ENCODE measurements around the gene CIAPIN1.
A peak's percentile ranks its signal among the peaks of the same experiment; 100 is the strongest.
"Not testable (repeated sequence)": the region's sequence is repeated elsewhere in the genome, so short reads cannot be mapped to it uniquely, and the experiment has no call there.

Gene CIAPIN1

DNA sequence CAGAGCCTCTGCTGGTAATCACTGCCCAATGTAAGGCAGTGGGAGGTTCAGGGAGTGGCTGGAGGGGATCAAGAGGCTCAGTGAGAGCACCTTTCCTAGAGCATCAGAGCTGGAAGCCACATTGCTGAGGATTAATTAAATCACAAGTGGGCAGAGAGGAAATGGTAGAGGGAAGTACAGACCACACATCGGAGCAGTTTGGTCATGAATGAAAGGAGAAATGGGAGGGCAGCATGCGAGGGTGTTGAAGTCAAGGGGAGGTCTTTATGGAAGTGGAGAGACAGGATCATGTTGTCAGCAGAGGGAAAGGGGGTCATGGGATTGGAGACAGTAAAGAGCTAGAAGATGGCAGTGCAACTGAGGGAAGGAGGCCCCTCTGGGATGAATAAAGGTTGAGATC lies 40.3 kb downstream of the CIAPIN1 start:
- no peak for DNase-seq (ENCODE audit: low spot score)

DNA sequence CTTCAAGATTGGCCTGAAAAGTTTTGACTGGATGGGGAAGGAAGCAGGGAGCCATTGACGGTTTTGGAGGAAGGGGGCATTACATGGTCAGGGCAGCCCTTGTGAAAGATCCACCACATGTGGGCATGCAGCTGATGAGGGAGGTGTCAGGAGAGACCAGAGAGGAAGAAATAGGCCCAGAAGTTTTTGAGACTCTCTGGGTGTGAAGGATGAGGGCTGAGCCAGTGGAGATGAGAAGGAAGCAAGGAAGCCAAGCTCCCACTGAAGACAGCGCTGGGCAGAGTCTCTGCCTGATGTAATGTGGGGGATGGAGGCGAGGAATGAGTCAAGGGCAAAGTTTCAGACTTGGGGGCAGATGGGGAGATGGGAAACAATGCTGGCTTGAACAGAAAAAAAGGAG lies 42.1 kb downstream of the CIAPIN1 start:
- DNase-seq (ENCODE audit: low spot score) = no peak

DNA sequence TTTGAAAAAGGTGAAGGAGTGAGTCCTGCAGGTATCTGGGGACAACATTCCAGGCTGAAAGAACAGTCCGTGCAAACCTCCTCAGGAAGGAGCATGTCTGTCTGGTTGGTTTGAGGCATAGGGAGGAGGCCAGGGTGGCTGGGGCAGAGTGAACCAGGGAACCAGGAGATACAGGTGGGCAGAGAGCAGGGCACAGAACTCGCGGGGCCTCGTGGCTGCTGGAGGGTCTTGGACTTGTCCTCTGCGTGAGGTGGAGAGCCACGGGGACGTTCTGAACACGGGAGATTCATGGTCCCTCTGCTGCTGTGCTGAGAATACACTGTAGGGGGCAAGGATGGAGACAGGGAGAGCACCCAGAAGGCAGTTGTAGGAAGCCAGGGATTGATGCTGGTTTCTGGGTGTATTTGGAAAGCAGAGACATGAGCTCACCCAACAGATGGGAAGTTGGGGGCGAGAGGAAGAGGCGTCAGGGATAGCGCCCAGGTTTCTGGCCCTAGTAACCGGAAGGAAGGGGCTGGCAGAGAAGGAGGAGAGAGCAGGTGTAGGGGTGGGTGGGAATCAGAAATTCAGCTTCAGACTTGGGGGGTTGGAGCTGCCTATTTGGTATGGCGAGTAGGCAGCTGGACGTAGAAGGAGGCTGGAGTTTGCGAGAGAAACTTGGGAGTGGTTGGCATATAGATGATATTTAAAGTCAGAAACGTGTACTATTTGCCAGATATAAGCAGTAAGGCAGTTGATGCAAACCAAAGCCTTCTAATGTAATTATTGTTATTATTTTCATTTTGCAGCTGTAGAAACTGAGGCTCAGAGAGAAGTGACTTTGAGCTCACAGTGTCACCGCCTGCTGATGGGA lies 43.0 kb downstream of the CIAPIN1 start, which contains the start of gene CCL17:
TSS of gene CCL17 (plus strand) at position 803 of the 853 bp plus-strand sequence. CDS start 9,166 bp downstream, outside the sequence.
- no peak for DNase-seq (ENCODE audit: low spot score)

DNA sequence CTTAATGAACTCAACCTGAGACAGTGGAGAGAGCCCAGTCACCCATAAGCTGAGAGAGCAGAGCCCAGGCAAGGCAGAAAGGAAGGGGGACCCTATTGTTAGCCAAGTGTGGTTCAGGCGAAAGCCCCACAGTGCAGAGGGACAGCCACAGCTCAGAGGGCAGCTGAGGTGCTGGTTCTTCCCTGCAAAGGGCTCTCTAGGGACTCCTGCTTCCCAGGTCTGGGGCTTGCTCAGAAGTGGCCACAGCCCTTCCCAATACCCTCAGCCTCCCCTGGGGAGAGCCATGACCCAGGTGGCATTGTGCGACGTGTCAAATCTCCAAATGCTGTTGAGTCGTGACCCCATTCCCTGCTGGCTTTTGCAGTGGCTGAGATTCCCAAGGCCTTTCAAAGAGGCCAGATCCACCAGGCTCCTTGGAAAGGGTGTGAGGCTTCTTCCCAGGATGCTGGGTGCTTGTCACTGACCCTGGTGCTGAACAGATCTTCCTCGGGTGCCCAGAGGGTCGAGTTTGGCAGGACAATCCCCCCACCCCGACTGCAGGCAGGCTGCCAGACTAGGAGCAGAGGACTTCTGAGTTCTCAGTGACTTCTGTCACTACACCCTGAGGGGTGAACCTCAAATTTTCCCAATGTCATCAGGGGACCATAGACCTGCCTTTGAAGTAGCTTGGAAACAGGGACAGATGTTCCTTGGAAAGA lies 45.1 kb downstream of the CIAPIN1 start:
- DNase-seq (ENCODE audit: low spot score) = no peak

DNA sequence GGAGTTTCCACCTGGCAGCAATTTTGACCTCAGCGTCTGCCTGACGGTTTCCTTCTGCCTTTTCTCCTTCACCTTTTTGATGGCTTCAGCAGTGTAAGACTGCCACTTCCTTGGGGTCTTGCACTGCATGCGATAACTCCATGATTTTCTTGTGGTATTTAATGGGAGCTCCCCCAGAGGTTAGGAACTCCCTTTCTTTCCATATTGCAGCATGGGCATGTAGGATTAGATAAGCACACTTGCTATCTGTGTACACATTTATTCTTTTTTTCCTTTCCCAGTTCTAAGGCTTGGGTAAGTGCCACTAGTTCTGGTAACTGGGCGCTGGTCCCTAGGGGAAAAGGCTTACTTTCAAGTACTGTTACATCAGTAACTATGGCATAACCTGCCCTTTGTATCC lies 49.7 kb downstream of the CIAPIN1 start:
- DNase-seq (ENCODE audit: low spot score) = not testable (repeated sequence)

DNA sequence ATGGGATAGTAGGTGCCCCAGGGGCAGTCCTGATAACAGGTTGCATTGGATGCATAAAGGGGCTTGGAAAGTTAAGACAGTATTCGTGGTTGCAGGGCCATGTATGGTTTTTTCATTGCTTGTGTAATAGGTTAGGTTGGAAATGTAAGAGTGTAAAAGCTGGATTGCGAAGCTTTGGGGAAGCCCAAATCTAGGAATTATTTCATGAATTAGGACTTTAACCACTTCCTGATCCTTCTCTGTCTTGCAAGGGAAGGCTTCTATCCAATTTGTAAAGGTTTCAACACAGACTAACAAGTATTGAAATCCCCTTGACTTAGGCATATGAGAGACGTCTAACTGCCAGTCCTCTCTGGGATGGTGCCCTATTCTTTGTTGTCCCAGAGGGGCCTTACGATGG lies 50.4 kb downstream of the CIAPIN1 start:
- no peak for DNase-seq (ENCODE audit: low spot score)

DNA sequence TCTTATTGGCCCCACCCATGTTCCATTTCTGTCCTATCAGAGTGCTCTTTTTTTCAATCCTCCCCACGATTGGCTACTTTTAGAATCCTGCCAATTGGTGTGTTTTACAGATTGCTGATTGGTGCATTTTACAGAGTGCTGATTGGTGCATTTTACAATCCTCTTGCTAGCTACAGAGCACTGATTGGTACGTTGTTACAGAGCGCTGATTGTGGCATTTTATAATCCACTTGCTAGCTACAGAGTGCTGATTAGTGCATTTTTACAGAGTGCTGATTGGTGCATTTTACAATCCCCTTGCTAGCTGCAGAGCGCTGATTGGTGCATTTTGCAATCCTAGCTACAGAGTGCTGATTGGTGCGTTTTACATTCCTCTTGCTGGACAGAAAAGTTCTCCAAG lies 52.2 kb downstream of the CIAPIN1 start:
- no peak for DNase-seq (ENCODE audit: low spot score)

DNA sequence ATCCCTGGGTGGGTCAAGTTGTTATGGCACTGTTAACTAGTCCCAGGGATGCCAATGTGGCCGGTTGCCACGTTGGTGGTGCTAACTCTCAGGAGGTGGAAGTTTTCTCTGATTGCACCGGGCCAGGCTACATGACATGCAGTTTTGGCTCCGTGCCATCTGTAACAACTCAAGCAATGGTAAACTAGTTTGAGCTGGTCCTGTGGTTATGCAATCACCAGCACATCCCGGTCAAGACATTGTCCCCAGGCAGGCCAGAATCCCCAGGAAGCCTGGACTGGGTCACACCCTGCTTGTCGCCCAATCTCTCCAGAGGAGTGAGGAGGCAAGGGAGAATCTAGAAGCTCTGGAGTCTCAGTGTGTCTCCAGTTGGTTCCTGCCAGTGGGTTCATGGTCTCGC lies 52.7 kb downstream of the CIAPIN1 start:
- DNase-seq (ENCODE audit: low spot score) = no peak

DNA sequence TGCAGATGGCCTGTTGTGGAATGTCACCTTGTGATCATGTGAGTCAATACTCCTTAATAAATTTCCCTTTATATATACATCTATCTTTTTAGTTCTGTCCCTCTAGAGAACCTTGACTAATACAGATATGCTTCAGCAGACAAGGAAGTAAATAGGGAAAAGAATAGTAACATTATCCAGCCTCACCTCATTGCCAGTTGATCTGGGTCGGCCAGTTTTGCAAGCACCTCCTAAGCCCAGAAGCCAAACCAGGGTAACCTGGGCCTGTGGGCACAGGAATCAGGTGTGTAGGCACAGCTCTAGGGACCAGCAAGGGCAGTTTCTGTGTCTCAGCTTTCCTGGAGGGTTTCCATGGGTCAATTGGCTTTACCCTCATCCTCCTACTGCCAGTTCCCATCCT lies 54.5 kb downstream of the CIAPIN1 start:
- DNase-seq (ENCODE audit: low spot score) = no peak

DNA sequence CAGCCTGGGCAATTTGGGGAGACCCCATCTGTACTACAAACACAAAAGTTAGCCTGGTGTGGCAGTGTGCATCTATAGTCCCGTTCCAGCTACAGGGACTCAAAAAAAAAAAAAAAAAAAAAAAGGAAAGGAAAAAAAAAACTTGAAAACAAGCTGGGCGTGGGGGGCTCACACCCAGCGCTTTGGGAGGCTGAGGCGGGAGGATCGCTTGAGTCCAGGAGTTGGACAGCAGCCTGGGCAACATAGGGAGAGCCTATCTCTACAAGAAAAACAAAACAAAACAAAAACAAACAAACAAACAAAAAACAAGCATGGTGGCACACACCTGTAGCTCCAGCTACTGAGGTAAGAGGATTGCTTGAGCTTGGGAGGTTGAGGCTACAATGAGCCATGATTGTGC lies 55.5 kb downstream of the CIAPIN1 start:
- no peak for DNase-seq (ENCODE audit: low spot score)

DNA sequence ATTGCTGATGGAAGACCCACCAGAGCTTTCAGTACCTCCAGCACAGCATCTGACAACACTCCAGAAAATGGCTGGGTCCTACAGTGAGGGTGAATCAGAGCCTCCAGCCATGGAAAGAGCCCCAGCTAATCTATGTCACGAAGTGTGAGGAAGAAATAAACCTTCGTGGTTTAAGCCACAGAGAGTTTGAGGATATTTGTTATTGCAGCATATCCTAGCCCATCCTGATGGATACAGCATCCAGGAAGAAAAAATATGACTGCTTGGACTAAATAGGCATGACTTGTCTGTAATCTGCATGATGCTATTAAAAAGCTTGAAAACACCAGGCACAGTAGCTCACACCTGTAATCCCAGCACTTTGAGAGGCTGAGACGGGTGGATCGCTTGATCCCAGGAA lies 55.9 kb downstream of the CIAPIN1 start:
- DNase-seq (ENCODE audit: low spot score) = no peak

DNA sequence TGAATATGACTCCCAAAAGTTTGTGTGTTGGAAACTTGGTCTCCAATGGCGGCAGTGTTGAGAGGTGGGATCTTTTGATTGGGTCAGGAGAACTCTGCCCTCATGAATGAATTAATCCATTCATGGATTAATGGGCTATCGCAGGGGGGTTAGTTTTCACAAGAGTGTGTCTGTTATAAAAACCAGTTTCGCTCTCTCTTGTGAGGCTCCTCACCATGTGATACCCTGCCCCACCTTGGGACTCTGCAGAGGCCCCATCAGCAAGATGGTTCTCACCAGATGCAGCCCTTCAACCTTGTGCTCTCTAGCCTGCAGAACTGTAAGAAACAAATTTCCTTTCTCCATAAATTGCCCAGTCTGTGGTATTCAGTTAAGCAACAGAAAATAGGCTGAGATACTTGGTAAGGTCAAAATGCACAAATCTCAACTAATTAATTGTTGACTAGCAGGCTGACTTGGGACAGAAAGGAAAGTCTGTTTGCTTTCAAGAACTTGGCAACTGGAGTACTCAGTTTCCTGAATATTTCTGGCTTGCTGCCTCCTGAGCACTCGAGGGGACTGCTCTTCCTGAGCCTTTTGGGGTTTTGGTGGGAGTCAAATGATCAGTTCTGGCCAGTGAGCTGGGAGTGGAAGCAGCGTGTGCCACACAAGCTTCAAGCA lies 56.4 kb downstream of the CIAPIN1 start:
- DNase-seq (ENCODE audit: low spot score) = no peak

DNA sequence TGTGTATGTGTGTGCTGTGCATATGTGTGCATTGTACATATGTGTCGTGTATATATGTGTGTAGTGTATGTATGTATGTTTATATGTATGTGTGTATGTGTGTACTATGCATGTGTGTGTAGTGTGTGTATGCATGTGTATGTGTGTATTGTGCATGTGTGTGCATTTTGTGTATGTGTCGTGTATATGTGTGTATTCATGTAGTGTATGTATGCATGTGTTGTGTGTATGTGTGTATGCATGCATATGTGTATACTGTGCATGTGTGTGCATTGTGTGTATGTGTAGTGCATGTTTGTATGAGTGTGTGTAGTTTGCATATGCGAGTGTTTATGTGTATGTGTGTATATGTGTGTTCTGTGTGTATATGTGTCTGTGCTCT lies 58.1 kb downstream of the CIAPIN1 start:
- DNase-seq (ENCODE audit: low spot score) = no peak

DNA sequence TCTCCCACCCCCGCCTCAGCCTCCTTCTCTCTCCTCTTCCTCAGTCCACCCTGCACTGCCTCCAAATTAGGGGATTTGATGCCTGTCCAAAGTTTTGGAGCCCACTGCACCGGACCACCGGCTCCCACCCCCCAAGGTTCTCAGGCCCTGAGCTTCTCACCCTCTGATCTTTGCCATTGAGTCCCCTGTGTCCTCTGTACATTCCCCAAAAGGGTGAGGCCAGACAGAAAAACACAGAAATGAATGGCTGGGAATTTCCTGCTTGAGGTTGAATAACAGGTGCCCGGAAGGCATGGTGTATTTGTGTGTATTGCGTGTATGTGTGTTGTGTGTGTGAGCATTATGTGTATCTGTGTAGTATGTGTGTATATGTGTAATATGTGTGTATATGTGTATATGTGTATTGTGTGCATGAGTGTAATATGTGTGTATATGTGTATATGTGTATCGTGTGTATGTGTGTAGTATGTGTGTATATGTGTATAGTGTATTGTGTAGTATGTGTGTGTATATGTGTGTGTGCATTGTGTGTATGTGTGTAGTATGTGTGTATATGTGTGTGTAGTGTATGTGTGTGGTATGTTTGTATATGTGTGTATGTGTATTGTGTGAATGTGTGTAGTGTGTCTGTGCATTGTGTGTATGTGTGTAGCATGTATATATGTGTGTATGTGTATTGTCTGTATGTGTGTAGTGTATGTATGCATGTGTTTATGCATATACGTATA lies 58.7 kb downstream of the CIAPIN1 start:
- no peak for DNase-seq (ENCODE audit: low spot score)

DNA sequence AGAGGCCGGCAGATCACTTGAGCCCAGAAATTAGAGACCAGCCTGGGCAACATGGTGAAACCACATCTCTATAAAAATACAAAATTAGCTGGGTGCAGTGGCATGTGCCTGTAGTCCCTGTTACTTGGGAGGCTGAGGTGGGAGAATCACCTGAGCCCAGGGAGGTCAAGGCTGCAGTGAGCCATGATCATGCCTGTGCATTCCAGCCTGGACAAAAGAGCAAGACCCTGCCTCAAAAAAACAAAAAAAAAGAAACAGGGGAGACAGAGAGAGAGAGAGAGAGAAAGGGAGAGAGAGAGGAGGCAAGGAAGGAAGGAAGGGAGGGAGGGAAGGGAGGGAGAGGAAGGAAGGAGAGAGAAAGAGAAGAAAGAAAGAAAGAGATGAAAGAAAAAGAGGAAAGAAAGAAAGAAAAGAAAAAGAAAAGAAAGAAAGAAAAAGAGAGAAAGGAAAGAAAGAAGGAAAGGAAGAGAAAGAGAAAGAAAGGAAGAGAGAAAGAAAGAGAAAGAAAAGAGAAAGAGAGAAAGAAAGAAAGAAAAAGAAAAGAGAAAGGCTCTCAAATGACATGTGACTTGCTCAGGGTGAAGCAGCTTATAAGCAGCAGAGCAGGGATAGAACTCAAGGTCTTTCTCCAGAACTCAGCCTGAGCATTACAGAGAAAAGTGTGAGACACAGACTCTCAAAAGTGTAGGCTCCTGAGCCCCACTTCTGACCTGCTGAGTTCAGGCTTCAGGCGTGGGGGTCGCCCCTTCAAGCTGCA lies 59.4 kb downstream of the CIAPIN1 start:
- DNase-seq (ENCODE audit: low spot score) = no peak

DNA sequence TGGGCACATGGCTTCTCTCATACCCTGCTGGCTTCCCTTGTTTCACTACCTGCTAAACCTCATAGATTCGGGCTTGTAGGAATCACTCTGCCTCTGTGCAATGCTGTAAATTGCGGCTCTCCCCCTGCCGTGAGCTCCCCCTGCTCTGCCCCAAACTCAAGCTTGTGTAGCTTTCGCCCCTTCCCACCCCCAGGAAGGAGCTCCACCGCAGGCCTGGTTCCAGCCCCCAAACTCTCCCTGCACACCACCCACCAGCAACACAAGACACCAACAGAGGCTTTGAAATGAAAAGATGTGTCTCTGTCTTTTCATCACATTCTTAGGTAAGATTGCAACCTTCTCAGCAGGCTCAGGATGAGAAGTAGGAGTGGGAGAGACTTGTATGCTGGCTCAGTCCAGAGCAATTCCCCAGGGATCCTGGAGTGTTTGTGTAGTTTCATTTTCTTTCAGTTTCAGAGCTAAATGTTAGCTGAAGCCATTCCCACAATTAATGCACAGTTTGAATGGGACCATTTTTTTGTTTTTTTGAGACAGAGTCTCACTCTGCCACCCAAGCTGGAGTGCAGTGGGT lies 60.7 kb downstream of the CIAPIN1 start:
- DNase-seq (ENCODE audit: low spot score) = no peak

DNA sequence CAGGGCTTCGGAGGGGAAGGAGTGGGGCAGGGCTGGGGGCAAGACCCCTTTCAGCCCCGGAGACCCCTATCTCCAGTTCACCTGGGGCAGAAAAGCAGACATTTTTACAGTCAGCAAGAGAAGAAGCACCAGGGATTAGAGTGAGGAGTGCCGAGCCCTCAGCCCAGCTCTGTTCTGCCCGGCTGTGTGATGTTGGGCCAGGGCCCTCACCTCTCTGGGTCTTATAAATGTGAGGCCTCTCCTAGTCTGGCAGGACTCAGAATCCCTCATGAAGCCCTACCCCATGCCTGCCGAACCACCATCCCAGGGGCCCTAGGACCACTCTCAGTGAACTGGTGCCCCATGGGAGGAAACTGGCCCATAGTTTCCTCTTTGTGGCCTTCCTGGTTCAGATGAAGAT lies 62.1 kb downstream of the CIAPIN1 start:
- no peak for DNase-seq (ENCODE audit: low spot score)

DNA sequence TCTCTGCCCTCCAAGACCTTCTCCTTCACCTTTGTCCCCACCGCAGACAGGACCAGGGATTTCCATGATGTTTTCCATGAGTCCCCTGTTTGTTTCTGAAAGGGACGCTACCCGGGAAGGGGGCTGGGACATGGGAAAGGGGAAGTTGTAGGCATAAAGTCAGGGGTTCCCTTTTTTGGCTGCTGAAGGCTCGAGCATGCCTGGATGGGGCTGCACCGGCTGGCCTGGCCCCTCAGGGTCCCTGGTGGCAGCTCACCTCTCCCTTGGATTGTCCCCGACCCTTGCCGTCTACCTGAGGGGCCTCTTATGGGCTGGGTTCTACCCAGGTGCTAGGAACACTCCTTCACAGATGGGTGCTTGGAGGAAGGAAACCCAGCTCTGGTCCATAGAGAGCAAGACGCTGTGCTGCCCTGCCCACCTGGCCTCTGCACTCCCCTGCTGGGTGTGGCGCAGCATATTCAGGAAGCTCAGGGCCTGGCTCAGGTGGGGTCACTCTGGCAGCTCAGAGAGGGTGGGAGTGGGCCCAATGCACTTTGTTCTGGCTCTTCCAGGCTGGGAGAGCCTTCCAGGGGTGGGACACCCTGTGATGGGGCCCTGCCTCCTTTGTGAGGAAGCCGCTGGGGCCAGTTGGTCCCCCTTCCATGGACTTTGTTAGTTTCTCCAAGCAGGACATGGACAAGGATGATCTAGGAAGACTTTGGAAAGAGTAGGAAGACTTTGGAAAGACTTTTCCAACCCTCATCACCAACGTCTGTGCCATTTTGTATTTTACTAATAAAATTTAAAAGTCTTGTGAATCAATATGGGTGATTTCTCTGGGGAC lies 62.7 kb downstream of the CIAPIN1 start:
- no peak for DNase-seq (ENCODE audit: low spot score)

DNA sequence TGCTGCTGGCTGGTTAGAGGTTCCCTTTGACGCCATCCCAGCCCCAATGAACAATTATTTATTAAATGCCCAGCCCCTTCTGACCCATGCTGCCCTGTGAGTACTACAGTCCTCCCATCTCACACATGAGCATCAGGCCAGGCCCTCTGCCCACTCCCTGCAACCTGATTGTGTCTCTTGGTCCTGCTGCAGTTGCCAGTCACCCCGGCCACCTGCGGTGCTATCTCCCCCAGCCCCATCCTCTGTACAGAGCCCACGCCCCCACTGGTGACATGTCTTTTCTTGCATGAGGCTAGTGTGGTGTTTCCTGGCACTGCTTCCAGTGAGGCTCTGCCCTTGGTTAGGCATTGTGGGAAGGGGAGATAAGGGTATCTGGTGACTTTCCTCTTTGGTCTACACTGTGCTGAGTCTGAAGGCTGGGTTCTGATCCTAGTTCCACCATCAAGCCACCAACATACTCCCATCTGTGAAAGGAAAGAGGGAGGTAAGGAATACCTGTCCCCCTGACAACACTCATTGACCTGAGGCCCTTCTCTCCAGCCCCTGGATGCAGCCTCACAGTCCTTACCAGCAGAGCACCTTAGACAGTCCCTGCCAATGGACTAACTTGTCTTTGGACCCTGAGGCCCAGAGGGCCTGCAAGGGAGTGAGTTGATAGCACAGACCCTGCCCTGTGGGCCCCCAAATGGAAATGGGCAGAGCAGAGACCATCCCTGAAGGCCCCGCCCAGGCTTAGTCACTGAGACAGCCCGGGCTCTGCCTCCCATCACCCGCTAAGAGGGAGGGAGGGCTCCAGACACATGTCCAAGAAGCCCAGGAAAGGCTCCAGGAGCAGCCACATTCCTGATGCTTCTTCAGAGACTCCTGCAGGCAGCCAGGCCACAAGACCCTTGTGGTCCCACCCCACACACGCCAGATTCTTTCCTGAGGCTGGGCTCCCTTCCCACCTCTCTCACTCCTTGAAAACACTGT lies 63.6 kb downstream of the CIAPIN1 start:
- peak; percentile 9 for DNase-seq (ENCODE audit: low spot score)

Measured in hematopoietic multipotent progenitor cell treated with erythropoietin and hydrocortisone succinate and interleukin-3 and kit ligand, for 15 days (in vitro differentiated cells).